SKM-1 treated with dmso at 0.1 percent for 144 hours (cell line): ENCODE data around the gene INTS1.
A peak's percentile ranks its signal among the peaks of the same experiment; 100 is the strongest.

ENCODE experiments used
- DNase-seq: peaks from one replicate; lab custom pipeline; 2025; ENCODE audit not compliant: unreplicated experiment; lab: John Stamatoyannopoulos, UW

Gene INTS1

GRCh38 chr7:1434891-1435670 is 69.1 kb downstream of the INTS1 start:
- no peak for DNase-seq

GRCh38 chr7:1434165-1434718 is 69.9 kb downstream of the INTS1 start:
- no peak for DNase-seq

- DNase-seq, result no peak
These were observed 70.9 kb downstream of the INTS1 start for GRCh38 chr7:1433128-1433920.

- DNase-seq, result peak; percentile 24
These were observed 71.6 kb downstream of the INTS1 start for GRCh38 chr7:1432411-1433082.

GRCh38 chr7:1431634-1432380 is 72.4 kb downstream of the INTS1 start:
- no peak for DNase-seq

- no peak for DNase-seq
These were observed 73.0 kb downstream of the INTS1 start for GRCh38 chr7:1431226-1431625.

- DNase-seq, result no peak
These were observed 73.9 kb downstream of the INTS1 start for GRCh38 chr7:1430056-1430845.

- DNase-seq, result no peak
These were observed 75.2 kb downstream of the INTS1 start for GRCh38 chr7:1428941-1429501.

GRCh38 chr7:1427064-1427657 is 77.0 kb downstream of the INTS1 start:
- no peak for DNase-seq

- DNase-seq, result no peak
These were observed 77.7 kb downstream of the INTS1 start for GRCh38 chr7:1426474-1426873.

GRCh38 chr7:1425292-1426136 is 78.7 kb downstream of the INTS1 start:
- DNase-seq, result no peak

GRCh38 chr7:1424041-1424440 is 80.1 kb downstream of the INTS1 start:
- no peak for DNase-seq

- DNase-seq, result no peak
These were observed 80.9 kb downstream of the INTS1 start for GRCh38 chr7:1423264-1423811.

- DNase-seq, result no peak
These were observed 81.5 kb downstream of the INTS1 start for GRCh38 chr7:1422512-1423263.

- no peak for DNase-seq
These were observed 82.2 kb downstream of the INTS1 start for GRCh38 chr7:1421946-1422345.

- DNase-seq, result no peak
These were observed 83.0 kb downstream of the INTS1 start for GRCh38 chr7:1421020-1421790.
